IgD-negative memory B cell (primary cell): Measurements from ENCODE around the gene FBXL17. TPM values are rescaled to one million over a fixed set of nuclear protein-coding genes. Genes with fewer than 3 reads are reported as not detected.

Experiments
- H3K27ac Mint-ChIP-seq, 3 donors: one replicate each; pipeline ENCODE4 v1.8.0; 2020 to 2022; ENCODE audit warnings: mild to moderate bottlenecking in 3 of 3, mixed read lengths in 3 of 3, moderate library complexity in 1 of 3
- H3K27me3 Mint-ChIP-seq: one replicate; pipeline ENCODE4 v1.8.0; 2021; ENCODE audit warnings: mixed read lengths
- H3K36me3 Mint-ChIP-seq: one replicate; pipeline ENCODE4 v1.8.0; 2020; ENCODE audit warnings: mild to moderate bottlenecking, mixed read lengths
- H3K4me1 Mint-ChIP-seq, 3 donors: one replicate each; pipeline ENCODE4 v1.8.0; 2020 to 2022; ENCODE audit warnings: mixed read lengths in 3 of 3, mild to moderate bottlenecking in 1 of 3
- H3K4me3 Mint-ChIP-seq, 4 donors: one replicate each; pipeline ENCODE4 v1.8.0; 2020 to 2022; ENCODE audit warnings: mild to moderate bottlenecking in 4 of 4, mixed read lengths in 4 of 4, moderate library complexity in 3 of 4
- H3K9me3 Mint-ChIP-seq, 3 donors: one replicate each; pipeline ENCODE4 v1.8.0; 2020 to 2021; ENCODE audit warnings: mixed read lengths in 3 of 3, mild to moderate bottlenecking in 1 of 3
- polyA plus RNA-seq: library from polyadenylated mRNA; unstranded; fragments of 300-500 nt; fragmentation: Illumina TruSeq; gene quantifications from one replicate; pipeline ENCODE4 v1.2.3, GENCODE V29; 2021

FBXL17 gene
- polyA plus RNA-seq, 1 donor from 2014 or later: 4.7 TPM

DNA sequence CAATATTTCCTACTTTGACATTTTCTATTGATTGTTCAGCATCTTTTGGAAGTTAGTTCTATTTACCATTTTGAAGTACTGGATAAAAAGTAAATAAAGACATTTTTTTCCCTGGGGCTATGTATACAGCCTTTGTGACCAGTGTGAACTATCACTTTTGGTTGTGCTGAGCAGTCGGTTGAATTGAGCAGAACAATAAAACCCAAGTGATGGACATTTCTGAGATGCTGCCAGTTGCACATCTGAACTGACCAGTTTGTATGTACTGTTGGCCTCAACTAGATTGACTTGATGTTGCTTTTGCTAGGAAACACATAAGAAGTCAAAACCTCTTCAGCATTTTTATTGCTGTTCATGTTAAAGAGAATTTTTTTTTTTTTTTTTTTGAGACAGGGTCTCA is 451.0 kb downstream of the FBXL17 start:
- H3K36me3 Mint-ChIP-seq: peaks cover 7% of the 10 kb centered on the region
- no peaks in the 10 kb centered on the region for H3K27me3 Mint-ChIP-seq
- H3K4me3 Mint-ChIP-seq: no peak overlapping the region
- H3K9me3 Mint-ChIP-seq: no peaks in the 10 kb centered on the region
- no peaks in the 10 kb centered on the region for H3K4me1 Mint-ChIP-seq
- H3K27ac Mint-ChIP-seq: no peak overlapping the region

- Mint-ChIP-seq H3K9me3 (no peaks in the 10 kb centered on the region), H3K4me1 (no peaks in the 10 kb centered on the region), H3K36me3 (peaks cover 7% of the 10 kb centered on the region), H3K27ac (no peak overlapping the region), H3K4me3 (no peak overlapping the region), H3K27me3 (no peaks in the 10 kb centered on the region)
These were observed 451.8 kb downstream of the FBXL17 start for GRCh38 chr5:107930092-107930491.

DNA sequence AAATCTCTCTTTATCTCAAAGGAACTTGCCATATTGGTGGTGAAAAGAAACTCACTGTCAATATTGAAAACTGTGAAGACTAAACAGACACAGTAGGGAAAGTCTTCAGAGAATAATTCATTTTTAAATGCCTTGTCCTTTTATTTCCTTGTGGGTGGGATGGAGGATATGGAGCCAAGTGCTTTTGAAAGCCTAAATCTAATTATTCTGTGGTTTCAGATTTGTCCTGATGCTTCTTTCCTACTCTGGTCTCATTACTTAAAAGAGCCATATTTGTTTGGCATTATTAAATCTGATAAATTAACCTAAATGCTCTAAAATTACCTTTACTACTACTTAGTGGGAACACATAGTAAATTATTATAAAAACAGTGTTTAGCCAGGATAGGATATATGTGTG is 452.8 kb downstream of the FBXL17 start:
- Mint-ChIP-seq H3K36me3 (peaks cover 7% of the 10 kb centered on the region), H3K9me3 (no peaks in the 10 kb centered on the region), H3K4me3 (no peak overlapping the region), H3K27ac (no peak overlapping the region), H3K27me3 (no peaks in the 10 kb centered on the region), H3K4me1 (no peaks in the 10 kb centered on the region)

DNA sequence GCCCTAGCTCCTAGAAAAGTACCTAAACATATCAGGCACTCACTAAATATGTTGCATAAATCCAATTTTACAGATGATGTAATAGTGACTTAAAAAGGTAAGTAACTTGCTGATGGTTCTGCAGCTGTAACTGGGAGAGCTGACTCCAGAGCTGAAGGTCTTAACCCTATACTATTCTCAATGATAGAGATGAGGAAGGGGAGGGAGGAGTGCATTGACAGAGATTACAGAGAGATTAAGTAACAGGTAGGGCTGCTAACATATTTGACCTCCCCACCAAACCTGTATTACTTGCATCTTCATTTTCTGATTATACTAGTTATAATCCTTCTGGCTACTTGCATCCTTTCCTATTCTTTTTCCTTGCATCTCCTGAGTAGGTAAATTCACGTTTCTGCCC is 455.8 kb downstream of the FBXL17 start:
- H3K9me3 Mint-ChIP-seq: no peaks in the 10 kb centered on the region
- no peak overlapping the region for H3K27ac Mint-ChIP-seq
- peaks cover 7% of the 10 kb centered on the region for H3K36me3 Mint-ChIP-seq
- H3K4me3 Mint-ChIP-seq: no peak overlapping the region
- no peaks in the 10 kb centered on the region for H3K27me3 Mint-ChIP-seq
- H3K4me1 Mint-ChIP-seq: no peaks in the 10 kb centered on the region

GRCh38 chr5:107925200-107925599 is 456.7 kb downstream of the FBXL17 start:
- H3K27me3 Mint-ChIP-seq: no peaks in the 10 kb centered on the region
- H3K4me3 Mint-ChIP-seq: no peak overlapping the region
- no peaks in the 10 kb centered on the region for H3K9me3 Mint-ChIP-seq
- H3K4me1 Mint-ChIP-seq: no peaks in the 10 kb centered on the region
- peaks cover 7% of the 10 kb centered on the region for H3K36me3 Mint-ChIP-seq
- H3K27ac Mint-ChIP-seq: no peak overlapping the region

DNA sequence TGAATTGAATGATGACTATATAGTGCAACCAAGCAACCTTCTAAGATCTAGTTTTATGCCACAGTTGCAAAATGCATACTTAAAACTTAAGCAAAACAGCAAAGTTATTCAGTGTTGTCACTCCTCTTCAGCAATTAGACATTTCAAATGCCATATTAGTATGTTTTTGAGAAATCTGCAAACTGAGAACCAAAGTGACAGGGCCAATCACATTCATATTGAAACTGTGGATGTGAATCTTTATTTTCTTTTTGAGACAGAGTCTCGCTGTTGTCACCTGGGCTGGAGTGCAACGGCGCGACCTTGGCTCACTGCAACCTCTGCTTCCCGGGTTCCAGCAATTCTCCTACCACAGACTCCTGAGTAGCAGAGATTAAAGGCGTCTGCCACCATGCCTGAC is 461.9 kb downstream of the FBXL17 start:
- no peaks in the 10 kb centered on the region for H3K27me3 Mint-ChIP-seq
- H3K36me3 Mint-ChIP-seq: peaks cover 11% of the 10 kb centered on the region
- H3K4me1 Mint-ChIP-seq: no peaks in the 10 kb centered on the region
- H3K4me3 Mint-ChIP-seq: no peak overlapping the region
- no peak overlapping the region for H3K27ac Mint-ChIP-seq
- H3K9me3 Mint-ChIP-seq: no peaks in the 10 kb centered on the region

GRCh38 chr5:107919361-107919760 is 462.5 kb downstream of the FBXL17 start:
- Mint-ChIP-seq H3K4me3 (no peak overlapping the region), H3K36me3 (peaks cover 11% of the 10 kb centered on the region), H3K27me3 (no peaks in the 10 kb centered on the region), H3K27ac (no peak overlapping the region), H3K9me3 (no peaks in the 10 kb centered on the region), H3K4me1 (no peaks in the 10 kb centered on the region)

- H3K4me1 Mint-ChIP-seq: peaks cover 0 to 2% (median 0%) of the 10 kb centered on the region in 3 donors
- H3K4me3 Mint-ChIP-seq: no peak overlapping the region
- H3K27ac Mint-ChIP-seq: no peak overlapping the region
- peaks cover 0 to 2% (median 0%) of the 10 kb centered on the region in 3 donors for H3K9me3 Mint-ChIP-seq
- peaks cover 14% of the 10 kb centered on the region for H3K36me3 Mint-ChIP-seq
- H3K27me3 Mint-ChIP-seq: no peaks in the 10 kb centered on the region
These were observed 463.9 kb downstream of the FBXL17 start for GRCh38 chr5:107917983-107918382.

DNA sequence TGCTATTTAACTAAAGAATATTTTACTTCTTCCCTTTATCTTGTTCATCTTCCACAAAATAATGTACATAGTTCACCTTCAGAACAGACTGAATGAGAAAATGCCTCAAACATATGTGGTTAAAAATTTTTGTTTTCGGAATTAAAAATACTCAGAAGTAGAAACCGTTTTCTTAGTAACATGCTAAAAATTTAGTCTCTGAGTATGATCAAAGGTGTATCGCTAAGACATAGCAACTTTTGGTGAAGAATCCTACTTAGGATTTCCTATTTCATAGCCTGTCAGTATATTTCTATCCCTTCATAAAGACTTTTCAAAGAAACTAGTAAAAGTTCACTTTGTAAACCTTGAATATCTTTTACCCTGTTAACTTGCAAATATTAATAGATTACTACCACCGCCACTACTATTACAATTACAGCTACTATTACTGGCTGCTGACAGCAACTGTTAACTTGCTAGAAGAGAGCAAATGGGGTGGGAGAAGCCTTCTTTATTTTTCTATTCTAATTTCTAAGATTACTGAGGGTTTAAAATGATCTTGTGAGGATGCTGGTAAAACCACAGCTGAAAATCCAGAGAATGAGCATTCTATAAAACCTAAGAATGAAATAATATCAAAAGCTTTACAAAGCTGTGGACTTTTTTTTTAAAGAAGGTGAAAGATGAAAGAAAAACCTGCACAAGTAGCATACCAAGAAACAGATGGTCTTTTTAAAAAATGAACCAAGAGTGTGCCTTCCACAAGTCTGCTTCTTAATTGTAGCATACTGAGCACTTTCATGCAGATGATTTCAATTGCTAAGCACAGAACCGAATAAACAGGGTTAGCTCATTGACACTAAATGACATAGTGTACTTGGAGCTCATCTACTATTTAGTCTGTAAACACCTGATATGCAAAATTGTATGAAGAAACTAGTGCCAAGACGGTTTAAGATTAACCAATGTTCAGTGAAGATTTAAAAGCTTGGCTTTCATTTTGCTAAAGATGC is 464.9 kb downstream of the FBXL17 start:
- Mint-ChIP-seq H3K27ac (no peak overlapping the region), H3K4me1 (peaks cover 0 to 2% (median 0%) of the 10 kb centered on the region in 3 donors), H3K27me3 (no peaks in the 10 kb centered on the region), H3K36me3 (peaks cover 14% of the 10 kb centered on the region), H3K4me3 (no peak overlapping the region), H3K9me3 (peaks cover 0 to 3% (median 0%) of the 10 kb centered on the region in 3 donors)

DNA sequence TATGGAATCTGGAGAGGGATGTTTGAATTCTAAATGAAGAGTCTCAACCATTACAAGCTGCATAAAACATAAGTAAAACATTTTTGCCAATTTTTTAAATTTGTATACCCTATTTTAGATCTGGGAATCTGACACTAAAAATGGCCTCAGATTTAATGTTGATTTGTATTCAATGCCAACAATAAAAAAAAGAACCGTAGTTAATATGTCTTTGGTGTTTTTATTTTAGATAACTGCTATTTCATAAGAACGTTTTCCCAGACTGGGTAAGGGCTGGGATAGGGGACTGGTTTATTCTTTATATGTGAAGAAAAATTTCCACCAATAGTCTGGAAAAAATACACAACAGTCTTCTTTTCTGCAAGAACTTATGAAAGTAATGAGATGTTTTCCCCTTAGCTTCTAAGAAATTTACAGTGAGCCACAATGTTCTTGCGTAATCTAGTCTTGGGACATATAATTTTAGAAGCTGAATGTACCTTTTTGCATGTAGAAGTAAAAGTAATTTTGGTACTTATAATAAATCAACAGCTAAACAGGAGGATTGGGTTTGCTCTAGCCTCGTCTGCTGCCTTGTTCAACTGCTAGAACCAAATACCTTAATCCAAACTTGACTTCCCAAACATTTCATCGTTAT is 466.6 kb downstream of the FBXL17 start:
- H3K4me3 Mint-ChIP-seq: no peak overlapping the region
- peaks cover 0 to 2% (median 0%) of the 10 kb centered on the region in 3 donors for H3K4me1 Mint-ChIP-seq
- H3K9me3 Mint-ChIP-seq: peaks cover 0 to 3% (median 0%) of the 10 kb centered on the region in 3 donors
- H3K27ac Mint-ChIP-seq: peak overlapping the region in 1 of 3 donors; percentile 20
- H3K27me3 Mint-ChIP-seq: no peaks in the 10 kb centered on the region
- H3K36me3 Mint-ChIP-seq: peaks cover 12% of the 10 kb centered on the region

GRCh38 chr5:107913494-107913893 is 468.4 kb downstream of the FBXL17 start:
- Mint-ChIP-seq H3K36me3 (peaks cover 9% of the 10 kb centered on the region), H3K27me3 (no peaks in the 10 kb centered on the region), H3K9me3 (peaks cover 0 to 8% (median 2%) of the 10 kb centered on the region in 3 donors), H3K27ac (no peak overlapping the region), H3K4me3 (no peak overlapping the region), H3K4me1 (peaks cover 0 to 2% (median 0%) of the 10 kb centered on the region in 3 donors)

GRCh38 chr5:107900721-107901120 is 481.2 kb downstream of the FBXL17 start:
- H3K4me1 Mint-ChIP-seq: no peaks in the 10 kb centered on the region
- H3K36me3 Mint-ChIP-seq: peaks cover 6% of the 10 kb centered on the region
- H3K4me3 Mint-ChIP-seq: no peak overlapping the region
- peaks cover 0 to 2% (median 0%) of the 10 kb centered on the region in 3 donors for H3K9me3 Mint-ChIP-seq
- no peaks in the 10 kb centered on the region for H3K27me3 Mint-ChIP-seq
- no peak overlapping the region for H3K27ac Mint-ChIP-seq

DNA sequence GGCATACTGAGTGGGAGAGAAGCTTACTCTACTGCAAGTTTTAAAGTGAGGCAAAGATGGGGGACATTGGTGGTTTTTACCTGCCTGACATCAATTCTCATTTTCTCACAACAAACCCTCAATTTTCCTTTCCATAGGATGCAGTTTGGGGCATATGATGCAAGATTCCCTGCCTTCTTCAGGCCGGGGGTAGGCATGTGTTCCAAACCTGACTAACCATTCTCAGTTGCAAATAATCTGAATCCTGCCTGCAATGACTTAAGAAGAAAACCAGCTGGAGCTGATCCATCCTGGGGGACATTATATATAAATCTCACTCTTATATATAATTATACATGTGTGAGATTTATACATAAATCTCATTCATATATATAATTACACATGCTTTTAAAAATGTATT is 487.5 kb downstream of the FBXL17 start:
- Mint-ChIP-seq H3K36me3 (peaks cover 3% of the 10 kb centered on the region), H3K27me3 (no peaks in the 10 kb centered on the region), H3K4me3 (no peak overlapping the region), H3K9me3 (peaks cover 0 to 2% (median 0%) of the 10 kb centered on the region in 3 donors), H3K27ac (no peak overlapping the region), H3K4me1 (no peaks in the 10 kb centered on the region)

DNA sequence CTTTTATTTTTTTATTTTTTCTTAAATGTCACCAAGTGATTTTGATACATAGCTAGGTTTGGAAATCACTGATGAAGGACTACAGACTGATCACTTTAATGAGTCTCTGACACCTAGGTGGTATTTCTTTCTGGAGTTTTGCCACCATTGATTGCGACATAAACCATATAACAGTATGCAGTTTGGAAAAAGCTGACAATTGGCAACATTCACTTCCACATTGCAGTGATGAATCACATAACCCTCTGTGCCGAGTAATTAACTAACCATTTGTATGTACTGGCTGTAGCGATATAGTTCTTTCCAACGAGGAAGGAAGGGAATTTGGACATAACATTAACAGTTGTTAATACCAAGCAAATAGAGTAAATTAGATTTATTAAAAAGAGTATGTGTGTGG is 488.3 kb downstream of the FBXL17 start:
- no peaks in the 10 kb centered on the region for H3K27me3 Mint-ChIP-seq
- peaks cover 2% of the 10 kb centered on the region for H3K36me3 Mint-ChIP-seq
- H3K9me3 Mint-ChIP-seq: peaks cover 0 to 2% (median 0%) of the 10 kb centered on the region in 3 donors
- H3K27ac Mint-ChIP-seq: no peak overlapping the region
- H3K4me1 Mint-ChIP-seq: no peaks in the 10 kb centered on the region
- H3K4me3 Mint-ChIP-seq: no peak overlapping the region

GRCh38 chr5:107889387-107889786 is 492.5 kb downstream of the FBXL17 start:
- Mint-ChIP-seq H3K4me3 (no peak overlapping the region), H3K9me3 (peaks cover 0 to 2% (median 0%) of the 10 kb centered on the region in 3 donors), H3K36me3 (peaks cover 2% of the 10 kb centered on the region), H3K27me3 (no peaks in the 10 kb centered on the region), H3K27ac (no peak overlapping the region), H3K4me1 (no peaks in the 10 kb centered on the region)
